Testis (tissue), 3 donors: Measurements from ENCODE around the gene RTP4. TPM values are rescaled to one million over a fixed set of nuclear protein-coding genes. Genes with fewer than 3 reads are reported as not detected.

Source experiments
- DNase-seq: peaks from one replicate; pipeline ENCODE4 v3.0.0-alpha.2; 2019
- H3K27ac ChIP-seq, 2 donors: fragments of 200-600 bp; sonication (generic); one replicate each; pipeline ENCODE4 v1.5.1; 2019
- H3K27me3 ChIP-seq: fragments of 200-600 bp; sonication (generic); one replicate; pipeline ENCODE4 v1.5.1; 2019
- H3K36me3 ChIP-seq: fragments of 200-600 bp; sonication (generic); one replicate; pipeline ENCODE4 v1.5.1; 2017; ENCODE audit warnings: low read depth; ENCODE audit errors: missing control alignments
- H3K4me1 ChIP-seq: fragments of 200-600 bp; sonication (generic); one replicate; pipeline ENCODE4 v1.5.1; 2019
- H3K4me3 ChIP-seq, 2 donors: fragments of 200-600 bp; sonication (generic); one replicate each; pipeline ENCODE4 v1.5.1; 2017 to 2019
- H3K9me3 ChIP-seq: fragments of 200-600 bp; sonication (generic); one replicate; pipeline ENCODE4 v1.5.1; 2017
- CTCF ChIP-seq, 3 experiments: fragments of 450-650 bp in 2 of 3; fragments of 200-600 bp in 1 of 3; sonication (generic) in 1 of 3; IDR thresholded peaks; one replicate each; pipeline ENCODE4 v1.5.1; 2016 to 2019; ENCODE audit warnings: antibody characterized with exemption in 3 of 3, mild to moderate bottlenecking in 2 of 3, moderate library complexity in 1 of 3
- POLR2A ChIP-seq: fragments of 450-650 bp; IDR thresholded peaks from one replicate; pipeline ENCODE4 v1.6.1; 2017; ENCODE audit warnings: antibody characterized with exemption, mild to moderate bottlenecking, moderate library complexity
- WGBS, 2 donors: methylation state at CpG; one replicate each; pipeline ENCODE4 v1.1.5; 2018; 5-methylcytosine and 5-hydroxymethylcytosine counted together
- intact Hi-C: fragments of 100-400 bp; cut with DNase I; formaldehyde crosslinking; loops from one replicate; pipeline ENCODE4 v1.15.1; 2023; ENCODE audit warnings: low total_unique reads
- polyA plus RNA-seq: library from polyadenylated mRNA; stranded (reverse); fragments of 350-450 nt; fragmentation: Illumina TruSeq; extraction: RNeasy Lipid Tissue Mini Kit (QIAGEN cat#74804); gene quantifications from one replicate; pipeline ENCODE4 v1.2.3, GENCODE V29; 2014; ENCODE audit warnings: low read depth, low replicate concordance; ENCODE audit not compliant: insufficient read depth
- total RNA-seq, 2 donors: library from RNA; depleted of rRNA; stranded (reverse); fragments of >200 nt; gene quantifications; one replicate each; pipeline ENCODE4 v1.2.3, GENCODE V29; 2016

The RTP4 gene
- total and polyA plus RNA-seq, 3 donors from 2014 or later, result 1.4 to 3.1 (median 2.0) TPM

GRCh38 chr3:187361835-187362234, 6.3 kb upstream of the RTP4 start:
- intact Hi-C loops, result no loop called here
- Histone ChIP-seq H3K4me3 (no peak overlapping the region), H3K4me1 (no peaks in the 10 kb centered on the region), H3K27ac (no peak overlapping the region), H3K27me3 (no peaks in the 10 kb centered on the region), H3K36me3 (no peaks in the 10 kb centered on the region), H3K9me3 (no peaks in the 10 kb centered on the region)
- no peak for DNase-seq
- 24 to 38% methylated on average over 2 of the region's 2 CpGs for WGBS, 2 donors
- TF ChIP-seq CTCF (IDR thresholded peaks at IDR 0.05), result no peak
- TF ChIP-seq POLR2A, result no peak

- no peak for TF ChIP-seq CTCF (IDR thresholded peaks at IDR 0.05)
- TF ChIP-seq POLR2A, result no peak
- Histone ChIP-seq H3K27ac (peak overlapping the region; percentile 89 to 92), H3K4me3 (peak overlapping the region; percentile 42 to 63), H3K27me3 (no peaks in the 10 kb centered on the region), H3K4me1 (peaks cover 11% of the 10 kb centered on the region), H3K9me3 (no peaks in the 10 kb centered on the region), H3K36me3 (no peaks in the 10 kb centered on the region)
- WGBS, 2 donors, result 51 to 76% methylated on average over 14 to 23 of the region's 29 CpGs
- DNase-seq, result no peak
- intact Hi-C loops, result no loop called here
Measured at GRCh38 chr3:187367561-187368103, 553 bp upstream of the RTP4 start.

GRCh38 chr3:187369089-187369447, 883 bp downstream of the RTP4 start:
- H3K27ac ChIP-seq, result peak overlapping the region in 1 of 2 donors; percentile 92
- TF ChIP-seq CTCF (IDR thresholded peaks at IDR 0.05), result no peak
- TF ChIP-seq POLR2A, result no peak
- intact Hi-C loops, result no loop called here
- 71 to 72% methylated on average over 1 of the region's 1 CpG for WGBS, 2 donors
- no peaks in the 10 kb centered on the region for H3K27me3 ChIP-seq
- peaks cover 11% of the 10 kb centered on the region for H3K4me1 ChIP-seq
- DNase-seq, result no peak
- peak overlapping the region; percentile 42 to 63 for H3K4me3 ChIP-seq
- no peaks in the 10 kb centered on the region for H3K36me3 ChIP-seq
- H3K9me3 ChIP-seq, result no peaks in the 10 kb centered on the region

GRCh38 chr3:187370051-187370450, 1.9 kb downstream of the RTP4 start:
- Histone ChIP-seq H3K9me3 (no peaks in the 10 kb centered on the region), H3K4me3 (no peak overlapping the region), H3K36me3 (no peaks in the 10 kb centered on the region), H3K27ac (no peak overlapping the region), H3K27me3 (no peaks in the 10 kb centered on the region), H3K4me1 (peaks cover 11% of the 10 kb centered on the region)
- intact Hi-C loops, result no loop called here
- TF ChIP-seq POLR2A, result no peak
- no peak for TF ChIP-seq CTCF (IDR thresholded peaks at IDR 0.05)
- WGBS, 2 donors, result 93 to 98% methylated on average over 3 of the region's 3 CpGs
- DNase-seq, result no peak

GRCh38 chr3:187375581-187375980, 7.4 kb downstream of the RTP4 start:
- DNase-seq, result no peak
- Histone ChIP-seq H3K36me3 (no peaks in the 10 kb centered on the region), H3K4me1 (no peaks in the 10 kb centered on the region), H3K4me3 (no peak overlapping the region), H3K9me3 (no peaks in the 10 kb centered on the region), H3K27me3 (no peaks in the 10 kb centered on the region), H3K27ac (no peak overlapping the region)
- TF ChIP-seq POLR2A, result no peak
- no peak for TF ChIP-seq CTCF (IDR thresholded peaks at IDR 0.05)
- WGBS, 2 donors, result 76 to 97% methylated on average over 5 of the region's 5 CpGs
- intact Hi-C loops, result no loop called here
